Measurements from ENCODE around the gene KCNQ1. TPM values are rescaled to one million over a fixed set of nuclear protein-coding genes. Genes with fewer than 3 reads are reported as not detected.

The KCNQ1 gene
- polyA plus RNA-seq, 1 donor (not counting 4 experiments of a cell fraction or from before 2014, with no cell fraction given), result not detected

DNA sequence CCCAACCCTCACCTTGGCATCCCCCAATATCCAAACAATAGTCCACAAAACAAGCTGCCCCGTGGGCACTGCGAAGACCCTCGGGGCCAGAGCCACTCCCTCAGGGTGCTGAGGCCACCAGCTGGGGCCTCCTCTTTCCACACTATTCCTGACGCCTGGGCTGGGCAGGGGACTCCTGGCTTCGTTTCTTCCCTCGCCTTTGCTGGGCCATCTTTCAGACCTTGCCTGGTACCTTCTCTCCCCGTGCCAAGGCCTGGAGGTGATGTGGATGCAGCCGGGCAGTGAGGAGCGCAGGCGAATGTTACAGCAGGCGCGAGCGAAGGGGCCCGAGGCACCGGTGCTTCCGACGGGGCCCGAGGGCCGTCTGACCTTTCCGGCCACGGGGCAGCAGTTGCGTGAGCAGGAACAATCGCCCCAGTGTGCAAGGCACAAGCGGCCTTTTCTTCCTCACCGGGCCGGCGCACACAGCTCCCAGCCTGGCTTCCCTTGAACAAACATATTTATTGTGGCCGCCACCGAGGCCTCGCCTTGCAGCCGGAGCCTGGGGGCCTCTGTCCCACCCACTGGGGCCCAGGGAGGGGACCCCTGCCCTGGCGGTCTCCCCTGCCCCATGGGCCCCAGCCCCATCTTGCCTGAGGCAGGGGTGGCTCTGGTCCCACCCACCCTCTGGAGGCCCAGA is 287.6 kb downstream of the KCNQ1 start:
- no peaks in the 10 kb centered on the region for H4K20me1 ChIP-seq (ENCODE audit: control insufficient read depth, extremely low read depth, insufficient read depth, low read length)
- peaks cover 8% of the 10 kb centered on the region for H3K27me3 ChIP-seq (ENCODE audit: control insufficient read depth, extremely low read depth, insufficient read depth, low read length)
- FAIRE-seq (no peak), DNase-seq (ENCODE audit: low read depth, low spot score) (no peak)
- no peak overlapping the region for H3K27ac ChIP-seq (ENCODE audit: control insufficient read depth, insufficient read depth, low read length)
- H3K9ac ChIP-seq (ENCODE audit: control insufficient read depth, extremely low read depth, insufficient read depth, low read length), result no peak overlapping the region
- H3K4me1 ChIP-seq (ENCODE audit: control insufficient read depth, extremely low read depth, insufficient read depth, low read length), result no peaks in the 10 kb centered on the region
- no peak overlapping the region for H3K4me2 ChIP-seq (ENCODE audit: control insufficient read depth, extremely low read depth, insufficient read depth, low read depth, low read length)
- no peaks in the 10 kb centered on the region for H3K36me3 ChIP-seq (ENCODE audit: control insufficient read depth in 2 of 2, extremely low read depth in 1 of 2, insufficient read depth in 2 of 2, low read length in 2 of 2)
- dilution Hi-C loops (cut with MboI; ENCODE audit: extremely low pct_ligation_motif_present, low sequenced_read_pairs), result no loop called here
- no peak for TF ChIP-seq EZH2 (IDR thresholded peaks at IDR 0.05; ENCODE audit: low read length)
- TF ChIP-seq, protein P1, sequence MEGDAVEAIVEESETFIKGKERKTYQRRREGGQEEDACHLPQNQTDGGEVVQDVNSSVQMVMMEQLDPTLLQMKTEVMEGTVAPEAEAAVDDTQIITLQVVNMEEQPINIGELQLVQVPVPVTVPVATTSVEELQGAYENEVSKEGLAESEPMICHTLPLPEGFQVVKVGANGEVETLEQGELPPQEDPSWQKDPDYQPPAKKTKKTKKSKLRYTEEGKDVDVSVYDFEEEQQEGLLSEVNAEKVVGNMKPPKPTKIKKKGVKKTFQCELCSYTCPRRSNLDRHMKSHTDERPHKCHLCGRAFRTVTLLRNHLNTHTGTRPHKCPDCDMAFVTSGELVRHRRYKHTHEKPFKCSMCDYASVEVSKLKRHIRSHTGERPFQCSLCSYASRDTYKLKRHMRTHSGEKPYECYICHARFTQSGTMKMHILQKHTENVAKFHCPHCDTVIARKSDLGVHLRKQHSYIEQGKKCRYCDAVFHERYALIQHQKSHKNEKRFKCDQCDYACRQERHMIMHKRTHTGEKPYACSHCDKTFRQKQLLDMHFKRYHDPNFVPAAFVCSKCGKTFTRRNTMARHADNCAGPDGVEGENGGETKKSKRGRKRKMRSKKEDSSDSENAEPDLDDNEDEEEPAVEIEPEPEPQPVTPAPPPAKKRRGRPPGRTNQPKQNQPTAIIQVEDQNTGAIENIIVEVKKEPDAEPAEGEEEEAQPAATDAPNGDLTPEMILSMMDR (optimal IDR thresholded peaks at IDR 0.05 in 1 of 3, IDR thresholded peaks at IDR 0.05 in 1 of 3, conservative IDR thresholded peaks at IDR 0.05 in 1 of 3; ENCODE audit: extremely low read depth in 1 of 3, insufficient read depth in 2 of 3, low read length in 3 of 3), result no peak
- H3K9me1 ChIP-seq (ENCODE audit: control insufficient read depth, extremely low read depth, insufficient read depth, low read length), result no peaks in the 10 kb centered on the region
- no peak overlapping the region for H2AFZ ChIP-seq (ENCODE audit: control insufficient read depth, low read length)
- H3K79me2 ChIP-seq (ENCODE audit: control insufficient read depth, insufficient read depth, low read length), result no peaks in the 10 kb centered on the region
- H3K9me3 ChIP-seq (ENCODE audit: control insufficient read depth, low read depth, low read length), result no peaks in the 10 kb centered on the region
- H3K4me3 ChIP-seq (ENCODE audit: control insufficient read depth in 2 of 3, extremely low read depth in 1 of 3, insufficient read depth in 2 of 3, low read depth in 1 of 3, low read length in 3 of 3), result no peak overlapping the region

DNA sequence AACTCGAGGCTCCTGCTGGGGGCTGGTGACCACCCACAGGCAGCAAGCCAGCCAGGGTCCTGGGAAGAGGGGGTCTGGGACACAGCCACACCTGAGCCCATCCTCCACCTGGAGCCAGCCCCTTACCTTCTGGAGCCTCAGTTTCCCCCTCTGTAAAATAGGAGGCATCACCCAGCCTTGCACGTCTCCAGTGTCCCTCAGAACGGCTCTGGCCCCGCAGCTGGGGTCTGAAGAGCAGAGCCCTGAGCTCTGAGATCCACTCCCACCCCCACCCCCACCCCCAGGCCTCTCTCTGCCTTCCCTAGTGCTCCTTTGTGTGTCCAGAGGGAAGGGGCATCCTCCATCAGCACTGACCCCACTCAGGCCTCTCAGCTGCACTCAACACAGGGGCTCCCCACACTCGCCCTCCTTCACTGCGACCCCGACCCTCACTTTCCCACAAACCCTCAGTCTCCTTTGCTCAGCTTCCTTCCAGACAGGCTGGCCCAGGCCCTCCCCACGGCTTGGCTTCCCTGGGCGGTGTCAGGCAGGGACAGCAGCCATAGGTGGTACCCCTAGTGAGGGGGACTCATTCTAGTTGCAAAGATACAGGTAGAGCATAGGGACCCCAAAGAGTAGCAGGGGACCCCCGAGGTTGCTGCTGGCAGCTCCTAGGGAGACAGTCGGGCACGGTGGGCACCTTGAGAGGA is 288.3 kb downstream of the KCNQ1 start:
- FAIRE-seq, result no peak
- no peaks in the 10 kb centered on the region for H3K36me3 ChIP-seq (ENCODE audit: control insufficient read depth in 2 of 2, extremely low read depth in 1 of 2, insufficient read depth in 2 of 2, low read length in 2 of 2)
- H3K79me2 ChIP-seq (ENCODE audit: control insufficient read depth, insufficient read depth, low read length), result no peaks in the 10 kb centered on the region
- no peaks in the 10 kb centered on the region for H3K9me1 ChIP-seq (ENCODE audit: control insufficient read depth, extremely low read depth, insufficient read depth, low read length)
- H2AFZ ChIP-seq (ENCODE audit: control insufficient read depth, low read length), result no peak overlapping the region
- H3K9ac ChIP-seq (ENCODE audit: control insufficient read depth, extremely low read depth, insufficient read depth, low read length), result no peak overlapping the region
- no peak overlapping the region for H3K27ac ChIP-seq (ENCODE audit: control insufficient read depth, insufficient read depth, low read length)
- no peaks in the 10 kb centered on the region for H3K9me3 ChIP-seq (ENCODE audit: control insufficient read depth, low read depth, low read length)
- no peak for DNase-seq (ENCODE audit: low read depth, low spot score)
- peaks cover under 1% of the 10 kb centered on the region for H3K27me3 ChIP-seq (ENCODE audit: control insufficient read depth, extremely low read depth, insufficient read depth, low read length)
- H3K4me1 ChIP-seq (ENCODE audit: control insufficient read depth, extremely low read depth, insufficient read depth, low read length), result no peaks in the 10 kb centered on the region
- H4K20me1 ChIP-seq (ENCODE audit: control insufficient read depth, extremely low read depth, insufficient read depth, low read length), result no peaks in the 10 kb centered on the region
- TF ChIP-seq EZH2 (IDR thresholded peaks at IDR 0.05; ENCODE audit: low read length), result no peak
- TF ChIP-seq, protein P1 (optimal IDR thresholded peaks at IDR 0.05 in 1 of 3, IDR thresholded peaks at IDR 0.05 in 1 of 3, conservative IDR thresholded peaks at IDR 0.05 in 1 of 3; ENCODE audit: extremely low read depth in 1 of 3, insufficient read depth in 2 of 3, low read length in 3 of 3), result no peak
- dilution Hi-C loops (cut with MboI; ENCODE audit: extremely low pct_ligation_motif_present, low sequenced_read_pairs), result no loop called here
- no peak overlapping the region for H3K4me3 ChIP-seq (ENCODE audit: control insufficient read depth in 2 of 3, extremely low read depth in 1 of 3, insufficient read depth in 2 of 3, low read depth in 1 of 3, low read length in 3 of 3)
- no peak overlapping the region for H3K4me2 ChIP-seq (ENCODE audit: control insufficient read depth, extremely low read depth, insufficient read depth, low read depth, low read length)

Data from keratinocyte (primary cell).